Bronchus fibroblast of lung (primary cell): ENCODE measurements around the gene UCMA. TPM values are rescaled to one million over a fixed set of nuclear protein-coding genes. Genes with fewer than 3 reads are reported as not detected.

ENCODE experiments used
- total RNA-seq: library from RNA; depleted of rRNA; stranded (reverse); fragments of >200 nt; gene quantifications from 2 replicates; pipeline ENCODE4 v1.2.3, GENCODE V29; 2015

UCMA gene, protein sequence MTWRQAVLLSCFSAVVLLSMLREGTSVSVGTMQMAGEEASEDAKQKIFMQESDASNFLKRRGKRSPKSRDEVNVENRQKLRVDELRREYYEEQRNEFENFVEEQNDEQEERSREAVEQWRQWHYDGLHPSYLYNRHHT
- total RNA-seq, result not detected in 2 replicates

DNA sequence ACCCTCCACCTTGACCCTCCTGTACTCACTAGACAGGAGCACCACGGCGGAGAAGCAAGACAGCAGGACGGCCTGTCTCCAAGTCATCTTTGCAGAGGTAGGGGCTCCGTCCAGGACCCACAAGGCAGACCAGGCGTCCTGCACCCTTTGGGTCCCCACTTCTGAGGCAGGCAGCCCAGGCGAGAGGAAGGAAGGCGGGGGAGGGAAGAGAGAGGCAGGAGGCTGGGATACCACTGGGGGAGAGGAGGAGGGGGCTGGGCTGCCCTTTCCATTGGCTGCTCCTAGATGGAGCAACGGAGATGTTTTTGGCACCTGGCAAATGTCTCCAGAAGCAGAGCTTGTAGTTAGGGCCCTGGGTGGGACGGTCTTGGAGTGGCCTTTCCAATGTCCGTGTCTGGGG, at the start of gene UCMA:
Gene UCMA (minus strand): TSS at position 203 of the 400 bp plus-strand sequence. CDS start 116 bp downstream, at position 87.

Other genes with a start within 250 kb of the UCMA start
- gene CCDC3, start 232.7 kb downstream of the UCMA start, total RNA-seq, result 0.34 and 0.45 TPM in 2 replicates
- 22.9 and 27.2 TPM in 2 replicates for gene OPTN, start 134.2 kb downstream of the UCMA start, total RNA-seq
- 11.1 and 14.6 TPM in 2 replicates for gene MCM10, start 72.8 kb downstream of the UCMA start, total RNA-seq
- gene PHYH, start 65.7 kb upstream of the UCMA start, total RNA-seq, result 16.5 and 19.2 TPM in 2 replicates
- 54.4 and 54.5 TPM in 2 replicates for gene SEPHS1, start 113.9 kb upstream of the UCMA start, total RNA-seq